ENCODE results near the gene CLUH. TPM values are rescaled to one million over a fixed set of nuclear protein-coding genes. Genes with fewer than 3 reads are reported as not detected.
"Not testable (repeated sequence)": the region's sequence is repeated elsewhere in the genome, so short reads cannot be mapped to it uniquely, and the experiment has no call there.

Gene CLUH
- total RNA-seq, 4 donors from 2014 or later: 120 to 291 (median 151) TPM

- H3K9me3 ChIP-seq: no peaks in the 10 kb centered on the region
- no peaks in the 10 kb centered on the region for H3K4me1 ChIP-seq
- H3K36me3 ChIP-seq: peaks cover 77% of the 10 kb centered on the region
- DNase-seq (ENCODE audit: low spot score in 2 of 2): no peak
- no peaks in the 10 kb centered on the region for H3K27me3 ChIP-seq
- TF ChIP-seq EP300 (IDR thresholded peaks at IDR 0.05) (no peak), POLR2AphosphoS5 (IDR thresholded peaks at IDR 0.05) (no peak), POLR2A (IDR thresholded peaks at IDR 0.05) (no peak), CTCF (IDR thresholded peaks at IDR 0.05) (no peak)
- H3K27ac ChIP-seq: no peak overlapping the region
- 88% methylated on average over 5 of the region's 5 CpGs for WGBS
- no peak overlapping the region for H3K4me3 ChIP-seq
These were observed 39.5 kb downstream of the CLUH start for GRCh38 chr17:2672026-2672425.

- not testable (repeated sequence) for H3K27me3 ChIP-seq; H3K4me3 ChIP-seq; H3K27ac ChIP-seq; H3K36me3 ChIP-seq; H3K4me1 ChIP-seq; H3K9me3 ChIP-seq; DNase-seq (ENCODE audit: low spot score in 2 of 2)
- WGBS: 91% methylated on average over 4 of the region's 4 CpGs
These were observed 51.2 kb downstream of the CLUH start for GRCh38 chr17:2660410-2660809.

- WGBS: 41% methylated on average over 8 of the region's 8 CpGs
- H3K27me3 ChIP-seq; H3K36me3 ChIP-seq; H3K9me3 ChIP-seq; DNase-seq (ENCODE audit: low spot score in 2 of 2); H3K4me3 ChIP-seq; H3K4me1 ChIP-seq; H3K27ac ChIP-seq: not testable (repeated sequence)
These were observed 52.2 kb downstream of the CLUH start for GRCh38 chr17:2659337-2659736.

- Histone ChIP-seq H3K4me3 (no peak overlapping the region), H3K9me3 (no peaks in the 10 kb centered on the region), H3K27ac (no peak overlapping the region), H3K27me3 (no peaks in the 10 kb centered on the region), H3K4me1 (peaks cover 5% of the 10 kb centered on the region), H3K36me3 (peaks cover 12% of the 10 kb centered on the region)
- DNase-seq (ENCODE audit: low spot score in 2 of 2): no peak
- TF ChIP-seq EP300 (IDR thresholded peaks at IDR 0.05) (no peak), POLR2AphosphoS5 (IDR thresholded peaks at IDR 0.05) (no peak)
- 0% methylated on average over 1 of the region's 1 CpG for WGBS
These were observed 55.3 kb downstream of the CLUH start for GRCh38 chr17:2656283-2656682.

GRCh38 chr17:2655546-2655945, 56.0 kb downstream of the CLUH start:
- Histone ChIP-seq H3K27ac (no peak overlapping the region), H3K4me1 (peaks cover 5% of the 10 kb centered on the region), H3K27me3 (no peaks in the 10 kb centered on the region), H3K4me3 (no peak overlapping the region), H3K36me3 (peaks cover 12% of the 10 kb centered on the region), H3K9me3 (no peaks in the 10 kb centered on the region)
- WGBS: 57% methylated on average over 7 of the region's 7 CpGs
- TF ChIP-seq POLR2A (IDR thresholded peaks at IDR 0.05) (no peak), CTCF (IDR thresholded peaks at IDR 0.05) (no peak), EP300 (IDR thresholded peaks at IDR 0.05) (no peak), POLR2AphosphoS5 (IDR thresholded peaks at IDR 0.05) (no peak)
- DNase-seq (ENCODE audit: low spot score in 2 of 2): no peak

- not testable (repeated sequence) for DNase-seq (ENCODE audit: low spot score in 2 of 2); H3K27me3 ChIP-seq; H3K9me3 ChIP-seq; H3K4me1 ChIP-seq; H3K27ac ChIP-seq; H3K4me3 ChIP-seq
- peaks cover 19% of the 10 kb centered on the region for H3K36me3 ChIP-seq
- WGBS: 88% methylated on average over 3 of the region's 3 CpGs
These were observed 58.7 kb downstream of the CLUH start for GRCh38 chr17:2652911-2653310.

- Histone ChIP-seq H3K4me1 (no peaks in the 10 kb centered on the region), H3K27ac (no peak overlapping the region), H3K36me3 (peaks cover 21% of the 10 kb centered on the region), H3K4me3 (no peak overlapping the region), H3K27me3 (no peaks in the 10 kb centered on the region), H3K9me3 (no peaks in the 10 kb centered on the region)
- no peak for DNase-seq (ENCODE audit: low spot score in 2 of 2)
- WGBS: 97% methylated on average over 11 of the region's 11 CpGs
- TF ChIP-seq CTCF (IDR thresholded peaks at IDR 0.05): no peak
- no peak for TF ChIP-seq POLR2A (IDR thresholded peaks at IDR 0.05)
- no peak for TF ChIP-seq POLR2AphosphoS5 (IDR thresholded peaks at IDR 0.05)
- no peak for TF ChIP-seq EP300 (IDR thresholded peaks at IDR 0.05)
These were observed 62.4 kb downstream of the CLUH start for GRCh38 chr17:2649191-2649590.
